ENCODE measurements around the gene MRPS11. TPM values are rescaled to one million over a fixed set of nuclear protein-coding genes. Genes with fewer than 3 reads are reported as not detected.
"Not testable (repeated sequence)": the region's sequence is repeated elsewhere in the genome, so short reads cannot be mapped to it uniquely, and the experiment has no call there.

MRPS11 gene
- total RNA-seq, 1 donor from 2014 or later, result 56.3 TPM

DNA sequence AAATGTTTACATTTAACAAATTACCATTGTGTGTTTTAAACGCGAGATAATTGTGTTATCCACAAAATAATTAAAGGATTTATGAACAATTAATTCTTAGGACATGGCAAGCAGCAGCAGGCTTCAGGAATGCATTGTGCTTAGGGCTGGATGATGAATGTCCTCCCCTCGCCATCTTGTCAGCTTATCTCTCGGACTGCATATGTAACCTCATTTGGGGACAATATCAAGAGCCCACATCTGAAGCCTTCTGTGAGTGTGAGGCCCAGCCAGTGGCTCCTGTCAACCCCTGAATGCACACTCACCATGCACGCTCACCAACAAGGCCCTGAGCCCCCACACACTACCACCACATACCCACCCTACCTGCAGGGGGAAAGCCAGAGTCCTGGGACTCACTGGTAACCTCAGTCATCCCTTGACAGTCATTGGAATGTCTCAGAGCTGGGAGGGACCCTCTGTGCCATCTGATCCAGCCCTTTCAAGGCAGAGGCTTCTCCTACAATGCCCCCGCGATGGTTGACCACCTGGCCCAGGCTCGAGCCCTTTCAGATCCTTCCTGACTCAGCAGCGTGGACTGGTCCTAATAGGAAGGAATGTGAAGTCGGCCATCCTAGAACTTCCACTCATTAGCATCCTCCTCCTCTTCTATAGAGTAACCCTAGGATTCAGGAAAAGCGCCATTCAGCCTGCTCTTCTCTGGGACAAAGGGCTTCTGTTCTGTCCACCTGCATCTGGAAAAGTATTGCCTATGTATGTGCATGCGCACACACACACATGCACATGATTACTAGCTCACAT lies 38.5 kb upstream of the MRPS11 start:
- no peak overlapping the region for H3K27ac Mint-ChIP-seq (ENCODE audit: unreplicated experiment)
- no peaks in the 10 kb centered on the region for H3K4me1 Mint-ChIP-seq
- H3K36me3 Mint-ChIP-seq (ENCODE audit: low read depth), result no peaks in the 10 kb centered on the region
- H3K27me3 Mint-ChIP-seq (ENCODE audit: low read depth), result peaks cover 56% of the 10 kb centered on the region
- no peak for TF ChIP-seq CTCF (conservative IDR thresholded peaks at IDR 0.05)
- no peaks in the 10 kb centered on the region for H3K9me3 Mint-ChIP-seq
- no peak overlapping the region for H3K4me3 Mint-ChIP-seq
- DNase-seq (ENCODE audit: low read depth, low spot score), result no peak

GRCh38 chr15:88430051-88430450 lies 37.5 kb upstream of the MRPS11 start:
- H3K36me3 Mint-ChIP-seq (ENCODE audit: low read depth), result no peaks in the 10 kb centered on the region
- TF ChIP-seq CTCF (conservative IDR thresholded peaks at IDR 0.05), result no peak
- no peaks in the 10 kb centered on the region for H3K4me1 Mint-ChIP-seq
- no peak overlapping the region for H3K4me3 Mint-ChIP-seq
- no peaks in the 10 kb centered on the region for H3K9me3 Mint-ChIP-seq
- H3K27ac Mint-ChIP-seq (ENCODE audit: unreplicated experiment), result no peak overlapping the region
- H3K27me3 Mint-ChIP-seq (ENCODE audit: low read depth), result peaks cover 56% of the 10 kb centered on the region
- DNase-seq (ENCODE audit: low read depth, low spot score), result no peak

GRCh38 chr15:88431441-88431840 lies 36.1 kb upstream of the MRPS11 start:
- no peaks in the 10 kb centered on the region for H3K9me3 Mint-ChIP-seq
- peaks cover 54% of the 10 kb centered on the region for H3K27me3 Mint-ChIP-seq (ENCODE audit: low read depth)
- peaks cover 6% of the 10 kb centered on the region for H3K4me1 Mint-ChIP-seq
- no peak overlapping the region for H3K4me3 Mint-ChIP-seq
- no peaks in the 10 kb centered on the region for H3K36me3 Mint-ChIP-seq (ENCODE audit: low read depth)
- DNase-seq (ENCODE audit: low read depth, low spot score), result no peak
- H3K27ac Mint-ChIP-seq (ENCODE audit: unreplicated experiment), result no peak overlapping the region
- no peak for TF ChIP-seq CTCF (conservative IDR thresholded peaks at IDR 0.05)

- H3K9me3 Mint-ChIP-seq, result no peaks in the 10 kb centered on the region
- peaks cover 39% of the 10 kb centered on the region for H3K27me3 Mint-ChIP-seq (ENCODE audit: low read depth)
- H3K4me1 Mint-ChIP-seq, result peaks cover 6% of the 10 kb centered on the region
- H3K36me3 Mint-ChIP-seq (ENCODE audit: low read depth), result no peaks in the 10 kb centered on the region
- no peak overlapping the region for H3K27ac Mint-ChIP-seq (ENCODE audit: unreplicated experiment)
- no peak for TF ChIP-seq CTCF (conservative IDR thresholded peaks at IDR 0.05)
- DNase-seq (ENCODE audit: low read depth, low spot score), result no peak
- no peak overlapping the region for H3K4me3 Mint-ChIP-seq
Measured at GRCh38 chr15:88433046-88433685, 34.3 kb upstream of the MRPS11 start.

- H3K9me3 Mint-ChIP-seq; H3K36me3 Mint-ChIP-seq (ENCODE audit: low read depth); H3K4me3 Mint-ChIP-seq; DNase-seq (ENCODE audit: low read depth, low spot score); H3K27ac Mint-ChIP-seq (ENCODE audit: unreplicated experiment); H3K4me1 Mint-ChIP-seq: not testable (repeated sequence)
- peaks cover 35% of the 10 kb centered on the region for H3K27me3 Mint-ChIP-seq (ENCODE audit: low read depth)
Measured at GRCh38 chr15:88434106-88434505, 33.4 kb upstream of the MRPS11 start.

DNA sequence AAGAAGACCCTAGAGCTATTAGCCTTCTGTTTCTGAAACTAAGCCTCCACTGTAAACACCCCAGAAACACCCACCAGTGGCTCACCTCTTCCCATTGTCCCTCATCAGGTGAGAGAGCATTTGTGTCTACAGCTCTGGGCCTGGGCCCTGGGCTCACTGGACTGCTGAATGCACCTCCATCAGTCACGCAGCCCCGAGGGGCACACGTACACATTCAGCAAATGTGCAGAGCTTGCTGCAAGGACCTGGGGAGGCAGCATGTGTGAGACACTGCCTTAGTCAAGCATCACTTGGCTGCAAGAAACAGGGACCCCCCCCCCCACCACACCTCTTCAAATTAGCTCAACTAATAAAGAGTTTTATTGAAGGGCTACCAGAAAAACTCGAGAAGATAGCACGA lies 29.3 kb upstream of the MRPS11 start:
- DNase-seq (ENCODE audit: low read depth, low spot score), result no peak
- Mint-ChIP-seq H3K4me3 (no peak overlapping the region), H3K36me3 (ENCODE audit: low read depth) (peaks cover under 1% of the 10 kb centered on the region), H3K4me1 (peaks cover 6% of the 10 kb centered on the region), H3K27me3 (ENCODE audit: low read depth) (peaks cover 40% of the 10 kb centered on the region), H3K27ac (ENCODE audit: unreplicated experiment) (no peak overlapping the region), H3K9me3 (peaks cover 4% of the 10 kb centered on the region)
- TF ChIP-seq CTCF (conservative IDR thresholded peaks at IDR 0.05), result no peak
